Neutrophil (primary cell): ENCODE data around the gene KLHDC8A.
"Not testable (repeated sequence)": the region's sequence is repeated elsewhere in the genome, so short reads cannot be mapped to it uniquely, and the experiment has no call there.

Source experiments
- H3K27ac ChIP-seq: fragments of 200-600 bp; sonication (generic); 2 replicates; pipeline ENCODE4 v1.5.1; 2016; ENCODE audit warnings: mild to moderate bottlenecking, moderate library complexity
- H3K27me3 ChIP-seq: fragments of 200-600 bp; sonication (generic); 2 replicates; pipeline ENCODE4 v1.6.0; 2016; ENCODE audit warnings: mild to moderate bottlenecking
- H3K36me3 ChIP-seq: fragments of 200-600 bp; sonication (generic); 2 replicates; pipeline ENCODE4 v1.5.1; 2017
- H3K4me1 ChIP-seq, 2 experiments: fragments of 200-600 bp in 1 of 2; sonication (generic) in 1 of 2; 1 replicate in 1 of 2; 2 replicates in 1 of 2; pipeline versions ENCODE4 v1.5.1 to v1.6.1; 2013 to 2016; ENCODE audit warnings: low read depth in 1 of 2, low read length in 1 of 2, mild to moderate bottlenecking in 1 of 2, moderate library complexity in 1 of 2; ENCODE audit not compliant: control insufficient read depth in 1 of 2, insufficient read depth in 1 of 2
- H3K4me3 ChIP-seq, 2 experiments: fragments of 200-600 bp in 1 of 2; sonication (generic) in 1 of 2; 1 replicate in 1 of 2; 2 replicates in 1 of 2; pipeline ENCODE4 v1.5.1; 2013 to 2016; ENCODE audit warnings: low read depth in 1 of 2, low read length in 1 of 2, mild to moderate bottlenecking in 1 of 2, moderate library complexity in 1 of 2
- H3K9me3 ChIP-seq: fragments of 200-600 bp; sonication (generic); 2 replicates; pipeline ENCODE4 v1.5.1; 2016
- CTCF ChIP-seq: fragments of 200-600 bp; sonication (generic); IDR thresholded peaks from 2 replicates; pipeline ENCODE4 v1.5.1; 2016; ENCODE audit warnings: antibody characterized with exemption

The KLHDC8A gene

GRCh38 chr1:205369701-205370123 lies 13.0 kb upstream of the KLHDC8A start:
- no peak overlapping the region for H3K27ac ChIP-seq
- TF ChIP-seq CTCF: no peak

GRCh38 chr1:205368478-205368877 lies 11.8 kb upstream of the KLHDC8A start:
- Histone ChIP-seq H3K36me3 (no peaks in the 10 kb centered on the region), H3K27me3 (peaks cover 47% of the 10 kb centered on the region), H3K4me1 (no peaks in the 10 kb centered on the region), H3K4me3 (no peak overlapping the region), H3K27ac (no peak overlapping the region), H3K9me3 (no peaks in the 10 kb centered on the region)
- no peak for TF ChIP-seq CTCF

More at GRCh38 chr1:205369701-205370123, 13.0 kb upstream of the KLHDC8A start:
- Histone ChIP-seq H3K4me3 (no peak overlapping the region), H3K36me3 (no peaks in the 10 kb centered on the region), H3K27me3 (peaks cover 55% of the 10 kb centered on the region), H3K4me1 (no peaks in the 10 kb centered on the region), H3K9me3 (no peaks in the 10 kb centered on the region)

GRCh38 chr1:205365945-205366463 lies 9.3 kb upstream of the KLHDC8A start:
- H3K27ac ChIP-seq: no peak overlapping the region
- H3K27me3 ChIP-seq: peaks cover 44% of the 10 kb centered on the region
- H3K36me3 ChIP-seq: no peaks in the 10 kb centered on the region
- H3K4me3 ChIP-seq: no peak overlapping the region
- no peak for TF ChIP-seq CTCF
- no peaks in the 10 kb centered on the region for H3K9me3 ChIP-seq
- no peaks in the 10 kb centered on the region for H3K4me1 ChIP-seq

- not testable (repeated sequence) for H3K4me3 ChIP-seq, H3K27ac ChIP-seq, H3K4me1 ChIP-seq, H3K36me3 ChIP-seq, H3K9me3 ChIP-seq
- peaks cover 45% of the 10 kb centered on the region for H3K27me3 ChIP-seq
These were observed 8.4 kb upstream of the KLHDC8A start for GRCh38 chr1:205365086-205365485.

- H3K4me1 ChIP-seq: no peaks in the 10 kb centered on the region
- no peaks in the 10 kb centered on the region for H3K9me3 ChIP-seq
- H3K4me3 ChIP-seq: no peak overlapping the region
- TF ChIP-seq CTCF: no peak
- H3K27ac ChIP-seq: no peak overlapping the region
- H3K36me3 ChIP-seq: no peaks in the 10 kb centered on the region
- H3K27me3 ChIP-seq: peaks cover 70% of the 10 kb centered on the region
These were observed 4.2 kb upstream of the KLHDC8A start for GRCh38 chr1:205360891-205361290.

- Histone ChIP-seq H3K4me3 (no peak overlapping the region), H3K27me3 (peaks cover 71% of the 10 kb centered on the region), H3K36me3 (no peaks in the 10 kb centered on the region), H3K9me3 (no peaks in the 10 kb centered on the region), H3K4me1 (no peaks in the 10 kb centered on the region), H3K27ac (no peak overlapping the region)
- no peak for TF ChIP-seq CTCF
These were observed 3.2 kb upstream of the KLHDC8A start for GRCh38 chr1:205359771-205360565.
